ENCODE measurements around the gene KRIT1.

Gene KRIT1

GRCh38 chr7:92282221-92282814 lies 36.6 kb upstream of the KRIT1 start:
- Histone ChIP-seq H3K4me2 (ENCODE audit: low read length) (no peak overlapping the region), H3K36me3 (ENCODE audit: control insufficient read depth, low read length) (no peaks in the 10 kb centered on the region), H3K27ac (ENCODE audit: low read depth, low read length) (no peak overlapping the region), H3K4me1 (ENCODE audit: control insufficient read depth, low read length) (no peaks in the 10 kb centered on the region), H3F3A (ENCODE audit: control insufficient read depth, insufficient read depth) (no peaks in the 10 kb centered on the region), H4K20me1 (ENCODE audit: control insufficient read depth, insufficient read depth, low read depth, low read length) (no peaks in the 10 kb centered on the region), H3K9me2 (replicated peaks; ENCODE audit: control insufficient read depth, low read length) (no peaks in the 10 kb centered on the region), H3K9me3 (ENCODE audit: control insufficient read depth, insufficient read depth, low read length) (peaks cover 2% of the 10 kb centered on the region; the same call in 1 of the 2 replicates), H3K4me3 (ENCODE audit: low read length) (no peak overlapping the region), H3K27me3 (ENCODE audit: control insufficient read depth, low read length) (no peaks in the 10 kb centered on the region), H3K79me2 (ENCODE audit: control insufficient read depth, low read length) (peaks cover 57% of the 10 kb centered on the region)
- TF ChIP-seq CTCF (IDR thresholded peaks at IDR 0.05; ENCODE audit: low read depth, low read length, poor library complexity, severe bottlenecking), result no peak

GRCh38 chr7:92281031-92281430 lies 35.3 kb upstream of the KRIT1 start:
- Histone ChIP-seq H3K27ac (ENCODE audit: low read depth, low read length) (no peak overlapping the region), H3K9me2 (replicated peaks; ENCODE audit: control insufficient read depth, low read length) (no peaks in the 10 kb centered on the region), H3K9me3 (ENCODE audit: control insufficient read depth, insufficient read depth, low read length) (peaks cover 5% of the 10 kb centered on the region; the same call in 1 of the 2 replicates), H3K4me2 (ENCODE audit: low read length) (no peak overlapping the region), H3K36me3 (ENCODE audit: control insufficient read depth, low read length) (no peaks in the 10 kb centered on the region; the same call in 1 of the 2 replicates), H3K4me1 (ENCODE audit: control insufficient read depth, low read length) (peaks cover 10% of the 10 kb centered on the region), H3K27me3 (ENCODE audit: control insufficient read depth, low read length) (no peaks in the 10 kb centered on the region), H3K4me3 (ENCODE audit: low read length) (no peak overlapping the region), H4K20me1 (ENCODE audit: control insufficient read depth, insufficient read depth, low read depth, low read length) (no peaks in the 10 kb centered on the region), H3K79me2 (ENCODE audit: control insufficient read depth, low read length) (peaks cover 59% of the 10 kb centered on the region), H3F3A (ENCODE audit: control insufficient read depth, insufficient read depth) (no peaks in the 10 kb centered on the region)
- TF ChIP-seq CTCF (IDR thresholded peaks at IDR 0.05; ENCODE audit: low read depth, low read length, poor library complexity, severe bottlenecking) (no peak), EZH2phosphoT487 (IDR thresholded peaks at IDR 0.05; ENCODE audit: borderline replicate concordance, low read length) (no peak)

GRCh38 chr7:92279396-92280031 lies 33.8 kb upstream of the KRIT1 start:
- Histone ChIP-seq H3K9me3 (ENCODE audit: control insufficient read depth, insufficient read depth, low read length) (peaks cover 4% of the 10 kb centered on the region; the same call in 1 of the 2 replicates), H3K4me2 (ENCODE audit: low read length) (no peak overlapping the region), H3K79me2 (ENCODE audit: control insufficient read depth, low read length) (peaks cover 57% of the 10 kb centered on the region), H3K9me2 (replicated peaks; ENCODE audit: control insufficient read depth, low read length) (no peaks in the 10 kb centered on the region), H3K27ac (ENCODE audit: low read depth, low read length) (no peak overlapping the region), H3F3A (ENCODE audit: control insufficient read depth, insufficient read depth) (no peaks in the 10 kb centered on the region), H3K36me3 (ENCODE audit: control insufficient read depth, low read length) (no peaks in the 10 kb centered on the region; the same call in 1 of the 2 replicates), H4K20me1 (ENCODE audit: control insufficient read depth, insufficient read depth, low read depth, low read length) (no peaks in the 10 kb centered on the region), H3K4me1 (ENCODE audit: control insufficient read depth, low read length) (peaks cover 16% of the 10 kb centered on the region), H3K4me3 (ENCODE audit: low read length) (no peak overlapping the region), H3K27me3 (ENCODE audit: control insufficient read depth, low read length) (no peaks in the 10 kb centered on the region)
- TF ChIP-seq CTCF (IDR thresholded peaks at IDR 0.05; ENCODE audit: low read depth, low read length, poor library complexity, severe bottlenecking) (no peak), EZH2phosphoT487 (IDR thresholded peaks at IDR 0.05; ENCODE audit: borderline replicate concordance, low read length) (no peak)
